Mesodermal cell (in vitro differentiated cells): ENCODE results near the gene KRTDAP.

Source experiments
- H3K27ac ChIP-seq: 2 replicates; pipeline ENCODE4 v1.7.0; 2013; ENCODE audit warnings: mild to moderate bottlenecking, low read depth, low read length, moderate library complexity; ENCODE audit not compliant: severe bottlenecking
- H3K36me3 ChIP-seq: 2 replicates; pipeline ENCODE4 v1.7.1; 2013; ENCODE audit warnings: mild to moderate bottlenecking, low read length, moderate library complexity; ENCODE audit not compliant: control insufficient read depth, insufficient read depth
- H3K4me1 ChIP-seq: one replicate; pipeline ENCODE4 v1.7.1; 2013; ENCODE audit warnings: mild to moderate bottlenecking, low read length; ENCODE audit not compliant: insufficient read depth, control insufficient read depth, poor library complexity, severe bottlenecking
- H3K4me3 ChIP-seq: 2 replicates; pipeline ENCODE4 v1.7.0; 2013; ENCODE audit warnings: low read length, control low read depth, mild to moderate bottlenecking; ENCODE audit not compliant: insufficient read depth, poor library complexity, severe bottlenecking; ENCODE audit errors: extremely low read depth
- H3K9me3 ChIP-seq: 2 replicates; pipeline ENCODE4 v1.7.1; 2013; ENCODE audit warnings: mild to moderate bottlenecking, low read length, moderate library complexity; ENCODE audit not compliant: control insufficient read depth
- whole genome bisulfite sequencing, 2 experiments: methylation state at CpG; one replicate each; pipeline ENCODE4 v1.1.5; 2013; ENCODE audit warnings: missing lambda C conversion rate in 2 of 2; ENCODE audit not compliant: insufficient coverage in 2 of 2; 5-methylcytosine and 5-hydroxymethylcytosine counted together

KRTDAP gene

DNA sequence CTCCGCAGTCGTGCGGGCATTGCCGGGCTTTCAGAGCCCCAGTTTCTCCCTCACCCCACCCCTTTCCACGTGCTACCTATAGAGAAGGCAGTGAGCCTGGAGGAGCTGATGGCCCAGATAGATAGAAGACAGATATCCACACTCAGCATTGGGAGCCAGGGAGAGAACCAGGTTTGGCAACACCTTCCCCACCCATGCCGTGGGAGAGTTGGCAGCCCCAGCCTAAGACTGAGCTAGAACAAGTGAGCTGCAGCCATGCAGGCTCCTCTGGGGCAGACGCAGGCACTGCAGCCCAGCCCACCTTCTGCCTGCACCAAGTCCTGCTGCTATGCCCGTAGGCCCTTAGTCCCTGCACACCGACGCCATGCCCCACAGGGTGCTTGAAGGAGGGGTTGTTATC is 10.3 kb upstream of the KRTDAP start:
- Histone ChIP-seq H3K4me1 (peaks cover 3% of the 10 kb centered on the region), H3K4me3 (no peak overlapping the region), H3K9me3 (no peaks in the 10 kb centered on the region), H3K36me3 (no peaks in the 10 kb centered on the region), H3K27ac (no peak overlapping the region)
- 96 to 98% methylated on average over 6 to 7 of the region's 10 CpGs for WGBS, 2 experiments

DNA sequence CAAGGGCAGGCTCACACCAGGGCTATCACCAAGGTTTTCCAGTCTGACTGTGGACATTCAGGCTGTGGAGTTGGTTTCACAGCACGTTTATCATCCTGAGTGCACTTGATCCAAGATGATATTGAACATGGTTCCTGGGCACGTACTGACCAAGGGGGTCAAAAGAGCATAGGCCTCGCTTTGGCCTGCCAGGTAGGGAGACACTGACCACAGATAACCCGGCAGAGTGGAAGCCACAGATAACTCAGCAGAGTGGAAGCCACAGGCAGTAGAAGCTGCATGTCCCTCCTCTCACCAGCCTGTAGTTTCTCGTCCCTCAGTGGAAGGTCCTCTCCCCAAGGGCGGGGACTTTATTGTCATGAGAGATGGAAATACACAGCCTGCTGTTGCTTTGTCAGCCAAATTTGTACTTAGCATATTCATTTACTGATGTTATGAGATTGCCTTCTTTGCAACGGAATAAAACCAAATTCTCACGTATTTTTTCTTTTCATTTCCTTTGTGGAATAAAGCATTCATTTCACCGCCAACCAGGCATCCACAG is 8.8 kb upstream of the KRTDAP start:
- 88% methylated on average over 7 of the region's 9 CpGs for WGBS, 2 experiments
- peaks cover 3% of the 10 kb centered on the region for H3K4me1 ChIP-seq
- no peaks in the 10 kb centered on the region for H3K9me3 ChIP-seq
- H3K27ac ChIP-seq: no peak overlapping the region
- H3K36me3 ChIP-seq: no peaks in the 10 kb centered on the region
- H3K4me3 ChIP-seq: no peak overlapping the region

DNA sequence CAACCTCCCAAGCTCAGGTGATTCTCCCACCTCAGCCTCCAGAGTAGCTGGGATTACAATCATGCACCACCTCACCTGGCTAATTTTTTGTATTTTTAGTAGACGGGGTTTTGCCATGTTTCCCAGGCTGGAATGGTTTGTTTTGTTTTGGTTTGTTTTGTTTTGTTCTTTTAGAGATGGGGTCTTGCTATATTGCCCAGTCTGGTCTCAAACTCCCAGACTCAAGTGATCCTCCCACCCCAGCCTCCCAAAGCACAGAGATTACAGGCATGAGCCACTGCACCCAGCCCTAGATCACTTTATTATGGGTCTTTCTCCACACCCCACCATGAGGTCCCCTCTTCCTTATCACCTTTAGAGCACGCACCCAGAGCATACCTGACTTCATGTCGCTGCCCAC is 8.0 kb upstream of the KRTDAP start:
- 100% methylated on average over 1 to 2 of the region's 3 CpGs for WGBS, 2 experiments
- Histone ChIP-seq H3K36me3 (no peaks in the 10 kb centered on the region), H3K9me3 (no peaks in the 10 kb centered on the region), H3K4me3 (no peak overlapping the region), H3K27ac (no peak overlapping the region), H3K4me1 (peaks cover 3% of the 10 kb centered on the region)

DNA sequence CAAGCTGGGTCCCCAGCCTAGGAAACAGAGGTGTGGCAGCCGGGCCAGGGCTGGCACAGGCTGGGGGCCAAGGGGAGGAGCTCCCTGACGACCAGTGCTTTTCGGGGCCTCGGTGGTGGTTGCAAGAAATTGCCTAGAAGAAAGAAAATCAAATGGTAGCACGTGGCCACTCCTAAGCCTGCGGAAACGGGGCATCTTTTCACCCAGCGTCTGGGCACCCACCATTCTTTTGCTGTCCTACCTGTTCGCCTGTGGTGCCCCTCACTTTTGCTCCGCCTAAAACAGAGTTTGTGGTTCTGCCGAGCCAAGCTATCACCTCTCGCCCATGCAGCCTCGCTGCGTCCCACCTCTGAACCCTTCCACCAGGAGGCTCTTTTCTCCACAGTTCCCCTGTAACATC is 7.1 kb upstream of the KRTDAP start:
- Histone ChIP-seq H3K36me3 (no peaks in the 10 kb centered on the region), H3K4me3 (no peak overlapping the region), H3K9me3 (no peaks in the 10 kb centered on the region), H3K27ac (no peak overlapping the region), H3K4me1 (peaks cover 3% of the 10 kb centered on the region)
- WGBS, 2 experiments: 85 to 90% methylated on average over 14 of the region's 14 CpGs

DNA sequence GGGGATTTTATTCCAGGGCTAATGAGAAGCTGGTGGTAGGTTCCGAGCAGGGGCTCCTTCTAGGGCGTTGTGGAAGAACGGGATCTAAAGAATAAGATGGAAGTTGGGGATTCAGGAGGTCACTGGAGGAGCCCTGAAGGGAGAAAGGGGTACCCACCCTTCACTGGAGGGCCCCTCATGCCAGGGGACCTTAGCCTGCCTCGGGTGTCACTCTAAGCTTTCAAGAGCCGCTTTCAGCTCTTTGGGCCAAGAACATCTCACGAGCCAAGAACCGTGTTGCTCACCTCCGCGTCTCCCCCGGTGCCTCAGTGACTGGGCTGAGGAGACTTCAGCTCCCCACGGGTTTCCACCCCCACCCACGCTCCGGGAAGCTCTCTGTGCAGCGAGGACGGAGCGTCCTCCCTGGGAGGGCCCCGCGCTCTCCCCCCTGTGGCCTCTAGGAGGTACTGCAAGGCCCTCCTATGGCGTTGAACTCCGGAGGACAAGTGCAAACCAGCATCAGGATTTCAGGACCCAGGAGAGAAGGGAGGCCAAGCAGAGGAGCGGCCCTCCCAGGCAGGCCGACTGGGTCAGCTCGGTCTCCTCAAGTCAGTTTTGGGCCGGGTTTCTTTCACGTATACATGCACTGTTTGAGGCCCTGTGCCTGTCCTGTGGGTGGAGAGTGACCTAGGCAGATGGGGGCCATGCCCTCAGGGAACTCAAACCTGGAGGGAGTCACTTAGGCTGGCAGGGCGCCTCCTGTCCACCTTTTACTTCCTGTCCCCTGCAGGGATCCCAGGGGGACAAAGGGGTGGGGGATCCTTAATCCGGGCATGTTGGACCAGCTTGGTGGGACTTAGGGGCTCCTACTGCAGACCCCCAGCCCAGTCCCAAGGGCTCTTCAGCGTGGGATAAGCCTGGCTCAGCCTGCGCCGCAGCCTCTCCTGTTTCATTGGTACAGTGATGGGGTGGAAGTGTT is 5.1 kb upstream of the KRTDAP start:
- H3K4me1 ChIP-seq: no peaks in the 10 kb centered on the region
- WGBS, 2 experiments: 41 to 42% methylated on average over 19 to 24 of the region's 30 CpGs
- H3K9me3 ChIP-seq: no peaks in the 10 kb centered on the region
- H3K4me3 ChIP-seq: no peak overlapping the region
- H3K36me3 ChIP-seq: no peaks in the 10 kb centered on the region
- H3K27ac ChIP-seq: no peak overlapping the region

DNA sequence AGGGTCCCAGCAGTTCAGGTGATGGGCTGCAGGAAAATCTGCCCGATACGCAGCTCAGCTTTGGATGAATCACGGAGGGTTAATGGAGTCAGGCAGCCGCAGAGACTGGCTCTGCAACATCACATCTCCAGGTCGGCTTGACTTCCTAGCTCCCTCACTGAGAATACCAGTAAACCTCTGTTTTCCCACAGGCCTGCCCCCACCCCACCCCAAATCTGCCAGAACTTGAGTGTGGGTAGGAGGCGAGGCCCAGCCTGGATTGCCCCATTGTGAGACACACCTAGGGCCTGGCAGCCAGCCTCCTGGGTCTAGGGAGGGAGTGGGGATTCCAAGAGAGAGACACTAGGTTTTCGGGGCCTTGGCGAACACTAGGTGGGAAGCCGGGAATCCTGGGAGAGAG is 3.7 kb upstream of the KRTDAP start:
- Histone ChIP-seq H3K27ac (no peak overlapping the region), H3K4me3 (no peak overlapping the region), H3K9me3 (no peaks in the 10 kb centered on the region), H3K36me3 (no peaks in the 10 kb centered on the region), H3K4me1 (no peaks in the 10 kb centered on the region)
- WGBS, 2 experiments: 95 to 100% methylated on average over 2 to 5 of the region's 9 CpGs

DNA sequence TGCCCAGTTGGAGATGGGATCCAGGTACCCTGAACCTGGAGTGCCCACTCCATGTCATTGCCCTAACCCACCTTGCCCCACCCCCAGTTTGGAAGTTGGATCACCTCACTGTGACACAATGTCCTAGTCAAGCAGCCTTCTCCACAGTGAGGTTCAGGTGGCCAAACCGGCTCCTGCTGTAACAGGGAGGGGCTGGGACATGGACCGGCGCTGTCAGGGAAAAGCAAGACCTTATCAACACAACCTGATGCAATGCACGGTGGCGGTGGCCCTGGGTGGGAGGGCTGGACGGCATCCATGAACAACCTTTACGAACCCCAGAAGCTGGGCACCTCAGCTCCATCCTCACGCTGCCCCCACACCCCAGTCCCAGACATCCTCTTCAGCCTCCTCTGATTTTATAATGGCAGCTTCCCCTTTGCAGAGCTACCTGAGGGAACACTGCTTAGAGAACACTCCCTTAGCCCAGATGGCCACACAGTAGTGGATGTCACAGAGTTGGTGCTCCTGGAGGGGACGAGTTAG is 1.6 kb upstream of the KRTDAP start:
- no peak overlapping the region for H3K4me3 ChIP-seq
- no peak overlapping the region for H3K27ac ChIP-seq
- WGBS, 2 experiments: 91 to 95% methylated on average over 9 of the region's 9 CpGs
- no peaks in the 10 kb centered on the region for H3K9me3 ChIP-seq
- no peaks in the 10 kb centered on the region for H3K36me3 ChIP-seq
- H3K4me1 ChIP-seq: no peaks in the 10 kb centered on the region

DNA sequence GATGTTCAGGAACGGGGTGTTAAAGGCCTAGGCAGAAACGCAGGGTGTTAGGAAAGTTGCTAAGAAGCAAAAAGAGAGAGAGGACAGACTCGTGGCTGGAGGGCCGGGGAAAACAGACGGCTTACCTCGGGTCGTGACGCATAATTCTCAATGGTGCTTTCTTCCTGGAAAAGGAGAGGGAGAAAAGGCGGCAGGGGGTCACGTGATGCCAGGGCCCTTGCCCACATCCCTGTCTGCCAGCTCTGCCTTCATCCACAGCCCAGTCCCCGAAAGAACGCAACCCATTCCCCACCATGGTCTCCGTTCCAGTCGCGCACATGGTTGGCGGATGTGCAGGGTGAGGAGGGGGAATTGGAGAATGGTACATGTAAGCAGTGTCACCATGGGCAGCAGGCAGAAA is 1.6 kb downstream of the KRTDAP start:
- H3K27ac ChIP-seq: no peak overlapping the region
- no peaks in the 10 kb centered on the region for H3K36me3 ChIP-seq
- H3K9me3 ChIP-seq: no peaks in the 10 kb centered on the region
- 85 to 87% methylated on average over 14 of the region's 16 CpGs for WGBS, 2 experiments
- no peaks in the 10 kb centered on the region for H3K4me1 ChIP-seq
- H3K4me3 ChIP-seq: no peak overlapping the region

DNA sequence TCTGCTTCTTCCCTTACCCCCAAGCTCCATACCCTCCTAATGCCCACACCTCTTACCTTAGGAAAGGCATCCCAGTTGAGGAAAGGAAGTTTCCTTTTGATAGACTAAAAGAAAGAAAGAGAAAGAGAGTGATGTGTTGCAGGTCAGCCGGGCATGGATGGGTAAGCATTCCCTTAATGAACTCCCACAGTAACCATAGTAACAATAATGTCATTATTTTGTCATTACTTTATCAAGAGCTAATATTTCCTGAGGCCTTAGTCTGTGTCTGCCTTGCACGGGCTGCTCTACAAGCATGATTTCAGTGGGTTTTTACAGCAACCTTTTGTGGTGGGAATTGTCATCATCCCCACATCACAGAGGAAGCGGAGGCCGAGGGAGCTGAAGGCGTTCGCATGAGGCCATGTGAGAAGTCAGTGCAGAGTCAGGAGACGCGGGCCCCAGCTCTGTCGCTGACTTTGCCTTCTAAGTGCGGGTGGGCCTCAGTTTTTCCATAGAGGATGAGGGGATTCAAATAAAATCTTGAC is 2.5 kb downstream of the KRTDAP start:
- Histone ChIP-seq H3K4me1 (no peaks in the 10 kb centered on the region), H3K4me3 (no peak overlapping the region), H3K9me3 (no peaks in the 10 kb centered on the region), H3K27ac (no peak overlapping the region), H3K36me3 (no peaks in the 10 kb centered on the region)
- WGBS, 2 experiments: 93 to 96% methylated on average over 4 to 5 of the region's 10 CpGs

DNA sequence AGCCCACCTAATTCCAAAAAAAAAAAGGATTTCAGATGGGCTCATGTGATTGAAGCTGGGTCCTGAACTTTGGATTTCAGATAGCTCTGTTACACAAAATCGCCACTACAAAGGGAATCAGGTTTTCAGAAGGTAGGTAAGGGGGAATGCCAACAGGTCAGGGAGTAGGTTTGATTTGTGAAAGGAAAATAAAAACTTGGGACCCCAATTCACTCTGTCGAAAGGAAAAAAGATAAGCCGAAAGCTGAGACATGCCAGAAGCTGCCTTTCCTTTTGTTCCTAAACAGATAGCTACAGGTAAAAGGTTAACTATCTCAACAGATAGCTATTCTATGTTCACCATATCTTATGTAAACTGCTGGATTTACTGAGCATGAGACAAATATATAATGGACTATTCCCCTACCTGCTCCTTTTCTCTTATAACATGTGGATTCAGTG is 4.0 kb downstream of the KRTDAP start:
- no peaks in the 10 kb centered on the region for H3K36me3 ChIP-seq
- no peak overlapping the region for H3K4me3 ChIP-seq
- H3K27ac ChIP-seq: no peak overlapping the region
- WGBS, 2 experiments: 70 to 89% methylated on average over 2 to 3 of the region's 3 CpGs
- H3K9me3 ChIP-seq: no peaks in the 10 kb centered on the region
- no peaks in the 10 kb centered on the region for H3K4me1 ChIP-seq
